HUES6 (cell line): Measurements from ENCODE around the gene RFPL1.
"Not testable (repeated sequence)": the region's sequence is repeated elsewhere in the genome, so short reads cannot be mapped to it uniquely, and the experiment has no call there.

ENCODE experiments used
- H3K27ac ChIP-seq: 2 replicates; pipeline ENCODE4 v1.7.0; 2013; ENCODE audit warnings: low read depth, mild to moderate bottlenecking, low read length, inconsistent platforms
- H3K27me3 ChIP-seq: 2 replicates; pipeline ENCODE4 v1.6.1; 2013; ENCODE audit warnings: low read length; ENCODE audit not compliant: control insufficient read depth, insufficient read depth
- H3K36me3 ChIP-seq: 2 replicates; pipeline ENCODE4 v1.6.1; 2013; ENCODE audit warnings: low read length; ENCODE audit not compliant: control insufficient read depth, insufficient read depth
- H3K4me1 ChIP-seq: 2 replicates; pipeline ENCODE4 v1.6.1; 2013; ENCODE audit warnings: low read length; ENCODE audit not compliant: control insufficient read depth, insufficient read depth
- H3K4me3 ChIP-seq: 2 replicates; pipeline ENCODE4 v1.5.1; 2013; ENCODE audit warnings: low read depth, low read length
- H3K9ac ChIP-seq: one replicate; pipeline ENCODE4 v1.6.1; 2013; ENCODE audit warnings: mild to moderate bottlenecking, low read length
- H3K9me3 ChIP-seq: 2 replicates; pipeline ENCODE4 v1.6.1; 2013; ENCODE audit warnings: low read depth, low read length; ENCODE audit not compliant: control insufficient read depth, insufficient read depth

The RFPL1 gene

DNA sequence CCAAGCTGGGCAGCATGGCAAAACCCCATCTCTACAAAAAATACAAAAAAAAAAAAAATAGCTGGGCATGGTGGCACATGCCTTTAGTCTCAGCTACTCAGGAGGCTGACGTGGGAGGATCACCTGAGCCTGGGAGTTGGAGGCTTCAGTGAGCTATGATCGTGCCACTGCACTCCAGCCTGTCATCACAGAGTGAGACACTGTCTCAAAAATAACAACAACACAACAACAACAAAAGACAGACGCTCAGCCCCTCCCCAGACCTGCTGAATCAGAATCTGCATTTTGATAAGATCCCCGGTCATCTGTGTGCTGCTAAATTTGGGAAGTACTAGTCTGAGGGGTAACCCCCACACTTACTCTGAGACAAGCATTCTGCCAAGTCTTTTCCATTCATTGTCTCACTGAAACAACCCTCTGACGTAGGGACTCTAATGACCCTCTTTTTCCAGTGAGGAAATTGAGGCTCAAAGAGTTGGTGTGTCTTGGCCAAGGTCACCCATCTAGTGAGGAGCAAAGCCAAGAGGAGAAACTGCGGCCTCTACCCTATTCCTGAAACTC lies 49.1 kb downstream of the RFPL1 start:
- H3K9me3 ChIP-seq = no peaks in the 10 kb centered on the region
- peaks cover under 1% of the 10 kb centered on the region for H3K4me1 ChIP-seq
- H3K4me3 ChIP-seq = no peak overlapping the region
- H3K36me3 ChIP-seq = peaks cover 38% of the 10 kb centered on the region
- H3K9ac ChIP-seq = no peak overlapping the region
- peaks cover 1% of the 10 kb centered on the region; the same call in 1 of the 2 replicates for H3K27me3 ChIP-seq
- H3K27ac ChIP-seq = no peak overlapping the region

DNA sequence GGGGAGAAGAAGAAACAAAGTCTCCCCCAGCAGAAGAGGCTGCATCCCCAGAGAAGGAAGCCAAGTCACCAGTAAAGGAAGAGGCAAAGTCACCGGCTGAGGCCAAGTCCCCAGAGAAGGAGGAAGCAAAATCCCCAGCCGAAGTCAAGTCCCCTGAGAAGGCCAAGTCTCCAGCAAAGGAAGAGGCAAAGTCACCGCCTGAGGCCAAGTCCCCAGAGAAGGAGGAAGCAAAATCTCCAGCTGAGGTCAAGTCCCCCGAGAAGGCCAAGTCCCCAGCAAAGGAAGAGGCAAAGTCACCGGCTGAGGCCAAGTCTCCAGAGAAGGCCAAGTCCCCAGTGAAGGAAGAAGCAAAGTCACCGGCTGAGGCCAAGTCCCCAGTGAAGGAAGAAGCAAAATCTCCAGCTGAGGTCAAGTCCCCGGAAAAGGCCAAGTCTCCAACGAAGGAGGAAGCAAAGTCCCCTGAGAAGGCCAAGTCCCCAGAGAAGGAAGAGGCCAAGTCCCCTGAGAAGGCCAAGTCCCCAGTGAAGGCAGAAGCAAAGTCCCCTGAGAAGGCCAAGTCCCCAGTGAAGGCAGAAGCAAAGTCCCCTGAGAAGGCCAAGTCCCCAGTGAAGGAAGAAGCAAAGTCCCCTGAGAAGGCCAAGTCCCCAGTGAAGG lies 50.9 kb downstream of the RFPL1 start:
- H3K9me3 ChIP-seq, H3K27ac ChIP-seq, H3K27me3 ChIP-seq, H3K4me1 ChIP-seq, H3K9ac ChIP-seq, H3K4me3 ChIP-seq: not testable (repeated sequence)
- H3K36me3 ChIP-seq = peaks cover 35% of the 10 kb centered on the region

DNA sequence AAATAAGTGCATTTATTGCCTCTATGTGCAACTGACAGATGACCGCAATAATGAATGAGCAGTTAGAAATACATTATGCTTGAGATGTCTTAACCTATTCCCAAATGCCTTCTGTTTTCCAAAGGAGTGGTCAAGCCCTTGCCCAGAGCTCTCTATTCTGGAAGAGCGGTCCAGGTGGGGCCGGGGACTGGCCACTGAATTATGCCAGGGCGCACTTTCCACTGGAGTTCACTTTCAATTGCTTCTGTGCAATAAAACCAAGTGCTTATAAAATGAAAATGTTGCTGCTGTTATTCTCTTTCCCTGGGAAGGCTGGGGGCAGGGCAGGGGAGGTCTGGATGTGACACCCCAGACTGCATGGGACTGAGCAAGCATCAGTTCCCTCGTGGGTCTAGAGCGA lies 52.6 kb downstream of the RFPL1 start:
- Histone ChIP-seq H3K36me3 (peaks cover 27% of the 10 kb centered on the region), H3K9ac (no peak overlapping the region), H3K27me3 (no peaks in the 10 kb centered on the region), H3K27ac (no peak overlapping the region), H3K4me3 (no peak overlapping the region), H3K9me3 (peaks cover 8% of the 10 kb centered on the region), H3K4me1 (no peaks in the 10 kb centered on the region)
